Fibroblast of pulmonary artery (primary cell): Measurements from ENCODE around the gene C11orf71.

Experiments used
- DNase-seq: peaks from one replicate; pipeline ENCODE4 v3.0.0-alpha.2; 2010; ENCODE audit warnings: low read depth
- H3K4me3 ChIP-seq: replicated peaks from 2 replicates; pipeline ENCODE4 v1.5.1; 2011; ENCODE audit warnings: low read depth, mild to moderate bottlenecking, control low read depth, low read length, moderate library complexity
- CTCF ChIP-seq: IDR thresholded peaks from 2 replicates; pipeline ENCODE4 v1.5.1; 2011; ENCODE audit warnings: mild to moderate bottlenecking, control low read depth, low read length, inconsistent platforms; ENCODE audit errors: missing control alignments

C11orf71 gene

GRCh38 chr11:114400216-114400914, at the start of gene C11orf71, which contains the start of gene RBM7:
TSS of gene C11orf71 (minus strand) at chr11:114400511. CDS start at chr11:114400331, 180 bp downstream.
TSS of gene RBM7 (plus strand) at chr11:114400666. CDS start at chr11:114400672, 6 bp downstream.
- TF ChIP-seq CTCF = no peak
- peak; percentile 99 for DNase-seq
- peak within 1 kb of the TSS; percentile 95 for H3K4me3 ChIP-seq

- H3K4me3 ChIP-seq = no peak overlapping the region
- no peak for TF ChIP-seq CTCF
- no peak for DNase-seq
These were observed 49.5 kb upstream of the C11orf71 start for GRCh38 chr11:114449845-114450244.

GRCh38 chr11:114448749-114449482, 48.6 kb upstream of the C11orf71 start:
- H3K4me3 ChIP-seq = no peak overlapping the region
- TF ChIP-seq CTCF = no peak
- no peak for DNase-seq

- peak; percentile 46 for DNase-seq
- H3K4me3 ChIP-seq = no peak overlapping the region
- no peak for TF ChIP-seq CTCF
These were observed 47.6 kb upstream of the C11orf71 start for GRCh38 chr11:114447892-114448291.

- no peak for TF ChIP-seq CTCF
- H3K4me3 ChIP-seq = no peak overlapping the region
- no peak for DNase-seq
These were observed 47.1 kb upstream of the C11orf71 start for GRCh38 chr11:114447444-114447843.

GRCh38 chr11:114442536-114442935, 42.2 kb upstream of the C11orf71 start:
- no peak overlapping the region for H3K4me3 ChIP-seq
- DNase-seq = no peak
- TF ChIP-seq CTCF = no peak
